Testis (tissue), 2 donors: ENCODE data around the gene PPP1R37.

Source experiments
- CTCF ChIP-seq, 3 experiments: fragments of 450-650 bp in 2 of 3; fragments of 200-600 bp in 1 of 3; sonication (generic) in 1 of 3; IDR thresholded peaks; one replicate each; pipeline ENCODE4 v1.5.1; 2016 to 2019; ENCODE audit warnings: antibody characterized with exemption in 3 of 3, mild to moderate bottlenecking in 2 of 3, moderate library complexity in 1 of 3
- POLR2A ChIP-seq: fragments of 450-650 bp; IDR thresholded peaks from one replicate; pipeline ENCODE4 v1.6.1; 2017; ENCODE audit warnings: antibody characterized with exemption, mild to moderate bottlenecking, moderate library complexity

DNA sequence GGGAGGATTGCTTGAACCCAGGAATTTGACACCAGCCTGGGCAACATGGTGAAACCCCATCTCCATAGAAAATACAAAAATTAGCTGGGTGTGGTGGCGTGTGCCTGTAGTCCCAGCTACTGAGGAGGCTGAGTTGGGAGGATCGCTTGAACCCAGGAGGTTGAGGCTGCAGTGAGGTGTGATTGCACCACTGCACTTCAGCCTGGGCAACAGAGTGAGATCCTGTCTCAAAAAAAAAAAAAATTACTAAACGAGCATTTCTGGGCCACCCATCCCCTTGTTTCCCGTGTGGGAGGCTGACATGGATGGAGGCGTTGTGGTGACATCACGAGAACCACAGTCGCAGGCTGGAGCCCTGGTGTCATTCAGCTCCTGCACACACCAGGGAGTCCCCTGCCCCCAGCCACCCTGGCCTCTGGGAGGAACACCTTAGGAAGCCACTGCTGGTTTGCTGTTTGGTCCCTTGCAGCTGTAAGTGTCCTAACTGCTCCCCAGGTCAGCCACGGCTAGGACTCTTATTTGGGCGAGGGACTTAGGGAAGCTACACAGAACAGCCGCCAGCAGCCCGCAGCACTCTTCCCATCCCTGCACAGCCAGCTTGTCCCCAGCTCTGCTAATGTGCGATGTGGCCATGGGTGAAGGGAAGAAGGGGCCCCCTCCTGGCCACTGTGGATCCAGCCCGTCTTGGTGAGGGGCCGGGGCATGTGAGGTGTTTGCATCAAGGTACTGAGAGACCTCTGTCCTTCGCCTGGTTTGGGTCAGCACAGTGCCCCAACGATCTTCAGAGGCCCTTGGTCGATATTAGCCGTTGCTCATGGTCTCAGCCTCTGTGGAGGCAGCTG lies 55.1 kb downstream of the PPP1R37 start:
- TF ChIP-seq CTCF (IDR thresholded peaks at IDR 0.05) (no peak), POLR2A (no peak)
